Neural progenitor cell (in vitro differentiated cells): ENCODE data around the gene TLK1. TPM values are rescaled to one million over a fixed set of nuclear protein-coding genes. Genes with fewer than 3 reads are reported as not detected.

Experiments used
- DNase-seq: peaks from one replicate; pipeline ENCODE4 v3.0.0-alpha.2; 2016; ENCODE audit warnings: low spot score
- H2AFZ ChIP-seq: fragments of 200-600 bp; sonication (generic); replicated peaks from 2 replicates; pipeline ENCODE4 v1.6.1; 2016; ENCODE audit warnings: antibody characterized with exemption
- H3F3A ChIP-seq: fragments of 200-600 bp; sonication (generic); 2 replicates; pipeline ENCODE4 v1.6.1; 2016; ENCODE audit warnings: antibody characterized with exemption, low read depth
- H3K27ac ChIP-seq: fragments of 200-600 bp; sonication (generic); 2 replicates; pipeline ENCODE4 v1.5.1; 2016; ENCODE audit warnings: mild to moderate bottlenecking
- H3K27me3 ChIP-seq: fragments of 200-600 bp; sonication (generic); 2 replicates; pipeline ENCODE4 v1.6.1; 2016; ENCODE audit warnings: mild to moderate bottlenecking, moderate library complexity
- H3K36me3 ChIP-seq: fragments of 200-600 bp; sonication (generic); 2 replicates; pipeline ENCODE4 v1.5.1; 2016
- H3K4me1 ChIP-seq: fragments of 200-600 bp; sonication (generic); 2 replicates; pipeline ENCODE4 v1.6.1; 2016; ENCODE audit warnings: mixed run types
- H3K4me2 ChIP-seq: fragments of 200-600 bp; sonication (generic); 2 replicates; pipeline ENCODE4 v1.6.1; 2016
- H3K4me3 ChIP-seq: fragments of 200-600 bp; sonication (generic); 2 replicates; pipeline ENCODE4 v1.5.1; 2016
- H3K79me2 ChIP-seq: fragments of 200-600 bp; sonication (generic); 2 replicates; pipeline ENCODE4 v1.6.1; 2016; ENCODE audit warnings: low read depth
- H3K9ac ChIP-seq: fragments of 200-600 bp; sonication (generic); 2 replicates; pipeline ENCODE4 v1.6.1; 2016
- H3K9me3 ChIP-seq: fragments of 200-600 bp; sonication (generic); 2 replicates; pipeline ENCODE4 v1.5.1; 2016; ENCODE audit warnings: low read depth
- H4K20me1 ChIP-seq: fragments of 200-600 bp; sonication (generic); 2 replicates; pipeline ENCODE4 v1.6.1; 2016; ENCODE audit warnings: low read depth
- H3K27ac Mint-ChIP-seq: 3 replicates; pipeline ENCODE4 v1.8.0; 2021; ENCODE audit warnings: mixed read lengths
- H3K27me3 Mint-ChIP-seq: 2 replicates; pipeline ENCODE4 v1.8.0; 2022; ENCODE audit warnings: low read depth, mild to moderate bottlenecking, inconsistent platforms, moderate library complexity, mixed read lengths; ENCODE audit not compliant: insufficient read depth
- H3K36me3 Mint-ChIP-seq: 3 replicates; pipeline ENCODE4 v1.8.0; 2021; ENCODE audit warnings: mixed read lengths
- H3K4me1 Mint-ChIP-seq: 3 replicates; pipeline ENCODE4 v1.8.0; 2021; ENCODE audit warnings: mixed read lengths
- H3K4me3 Mint-ChIP-seq: 3 replicates; pipeline ENCODE4 v1.8.0; 2021; ENCODE audit warnings: mild to moderate bottlenecking, moderate library complexity, mixed read lengths
- H3K9me3 Mint-ChIP-seq: 3 replicates; pipeline ENCODE4 v1.8.0; 2020; ENCODE audit warnings: mixed read lengths
- EZH2 ChIP-seq: fragments of 200-600 bp; sonication (generic); IDR thresholded peaks from 2 replicates; pipeline ENCODE4 v1.6.1; 2017; ENCODE audit warnings: antibody characterized with exemption, mild to moderate bottlenecking, moderate library complexity
- EZH2phosphoT487 ChIP-seq: fragments of 200-600 bp; sonication (generic); IDR thresholded peaks from 2 replicates; pipeline ENCODE4 v1.6.1; 2017; ENCODE audit warnings: antibody characterized with exemption
- total RNA-seq: library from RNA; depleted of rRNA; stranded (reverse); fragments of >200 nt; gene quantifications from 2 replicates; pipeline ENCODE4 v1.2.3, GENCODE V29; 2015; ENCODE audit warnings: low replicate concordance
- TF ChIP-seq, protein P1 (sequence below): fragments of 200-600 bp; sonication (generic); IDR thresholded peaks from 2 replicates; pipeline ENCODE4 v1.5.1; 2017; ENCODE audit warnings: antibody characterized with exemption, mild to moderate bottlenecking

TLK1 gene
- total RNA-seq, 1 donor from 2014 or later = 31.1 TPM

- peaks cover 3% of the 10 kb centered on the region for H3F3A ChIP-seq
- no peak for TF ChIP-seq EZH2
- TF ChIP-seq EZH2phosphoT487 = no peak
- TF ChIP-seq, protein P1, sequence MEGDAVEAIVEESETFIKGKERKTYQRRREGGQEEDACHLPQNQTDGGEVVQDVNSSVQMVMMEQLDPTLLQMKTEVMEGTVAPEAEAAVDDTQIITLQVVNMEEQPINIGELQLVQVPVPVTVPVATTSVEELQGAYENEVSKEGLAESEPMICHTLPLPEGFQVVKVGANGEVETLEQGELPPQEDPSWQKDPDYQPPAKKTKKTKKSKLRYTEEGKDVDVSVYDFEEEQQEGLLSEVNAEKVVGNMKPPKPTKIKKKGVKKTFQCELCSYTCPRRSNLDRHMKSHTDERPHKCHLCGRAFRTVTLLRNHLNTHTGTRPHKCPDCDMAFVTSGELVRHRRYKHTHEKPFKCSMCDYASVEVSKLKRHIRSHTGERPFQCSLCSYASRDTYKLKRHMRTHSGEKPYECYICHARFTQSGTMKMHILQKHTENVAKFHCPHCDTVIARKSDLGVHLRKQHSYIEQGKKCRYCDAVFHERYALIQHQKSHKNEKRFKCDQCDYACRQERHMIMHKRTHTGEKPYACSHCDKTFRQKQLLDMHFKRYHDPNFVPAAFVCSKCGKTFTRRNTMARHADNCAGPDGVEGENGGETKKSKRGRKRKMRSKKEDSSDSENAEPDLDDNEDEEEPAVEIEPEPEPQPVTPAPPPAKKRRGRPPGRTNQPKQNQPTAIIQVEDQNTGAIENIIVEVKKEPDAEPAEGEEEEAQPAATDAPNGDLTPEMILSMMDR = no peak
These were observed 24.7 kb downstream of the TLK1 start for GRCh38 chr2:171136024-171136423.

DNA sequence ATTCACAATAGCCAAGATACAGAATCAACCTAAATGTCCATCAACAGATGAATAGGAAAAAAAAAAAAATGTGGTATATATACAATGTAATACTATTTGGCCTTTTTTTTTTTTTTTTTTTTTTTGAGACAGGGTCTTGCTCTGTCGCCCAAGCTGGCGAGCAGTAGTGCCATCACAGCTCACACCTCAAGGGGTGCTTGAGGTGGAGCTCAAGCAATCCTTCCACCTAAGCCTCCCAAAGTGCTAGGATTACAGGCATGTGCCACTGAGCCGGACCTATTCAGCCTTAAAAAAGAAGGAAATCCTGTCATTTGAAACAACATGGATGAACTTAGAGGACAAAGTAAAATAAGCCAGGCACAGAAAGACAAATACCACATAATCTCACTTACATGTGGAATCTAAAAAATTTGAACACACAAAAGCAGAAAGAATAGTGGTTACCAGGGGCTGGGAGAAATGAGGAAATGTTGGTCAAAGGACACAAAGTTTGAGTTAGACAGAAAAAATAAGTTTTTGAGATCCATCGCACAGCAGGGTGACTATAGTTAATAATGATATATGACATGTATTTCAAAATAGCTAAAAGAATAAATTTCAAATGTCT, 26.0 kb downstream of the TLK1 start:
- DNase-seq = peak; percentile 28
- Histone ChIP-seq H3K79me2 (peaks cover 100% of the 10 kb centered on the region), H3K9ac (no peak overlapping the region), H4K20me1 (peaks cover 83% of the 10 kb centered on the region), H3K27ac (no peak overlapping the region), H3K4me2 (no peak overlapping the region), H3K27me3 (no peaks in the 10 kb centered on the region), H3F3A (no peaks in the 10 kb centered on the region), H2AFZ (no peak overlapping the region), H3K4me1 (peaks cover 29% of the 10 kb centered on the region), H3K4me3 (no peak overlapping the region), H3K36me3 (no peaks in the 10 kb centered on the region), H3K9me3 (no peaks in the 10 kb centered on the region)
- H3K4me3 Mint-ChIP-seq = no peak overlapping the region
- H3K27ac Mint-ChIP-seq = no peak overlapping the region
- H3K36me3 Mint-ChIP-seq = peaks cover 11% of the 10 kb centered on the region
- peaks cover 4% of the 10 kb centered on the region for H3K4me1 Mint-ChIP-seq
- TF ChIP-seq EZH2phosphoT487 = no peak
- TF ChIP-seq, protein P1 = no peak
- TF ChIP-seq EZH2 = no peak
- no peaks in the 10 kb centered on the region for H3K27me3 Mint-ChIP-seq
- peaks cover 3% of the 10 kb centered on the region for H3K9me3 Mint-ChIP-seq

More at GRCh38 chr2:171136024-171136423, 24.7 kb downstream of the TLK1 start:
- no peaks in the 10 kb centered on the region for H3K36me3 ChIP-seq
- H3K9me3 Mint-ChIP-seq = peaks cover 3% of the 10 kb centered on the region
- H3K4me3 Mint-ChIP-seq = no peak overlapping the region
- no peak overlapping the region for H2AFZ ChIP-seq
- H3K36me3 Mint-ChIP-seq = peaks cover 14% of the 10 kb centered on the region
- H3K27me3 ChIP-seq = no peaks in the 10 kb centered on the region
- H3K4me2 ChIP-seq = no peak overlapping the region
- H3K27me3 Mint-ChIP-seq = no peaks in the 10 kb centered on the region
- peaks cover 100% of the 10 kb centered on the region for H3K79me2 ChIP-seq
- no peak overlapping the region for H3K27ac Mint-ChIP-seq
- H4K20me1 ChIP-seq = peaks cover 83% of the 10 kb centered on the region
- H3K27ac ChIP-seq = no peak overlapping the region
- H3K4me3 ChIP-seq = no peak overlapping the region
- H3K4me1 ChIP-seq = peaks cover 40% of the 10 kb centered on the region
- peaks cover 4% of the 10 kb centered on the region for H3K4me1 Mint-ChIP-seq
- no peak for DNase-seq
- H3K9me3 ChIP-seq = no peaks in the 10 kb centered on the region
- no peak overlapping the region for H3K9ac ChIP-seq

DNA sequence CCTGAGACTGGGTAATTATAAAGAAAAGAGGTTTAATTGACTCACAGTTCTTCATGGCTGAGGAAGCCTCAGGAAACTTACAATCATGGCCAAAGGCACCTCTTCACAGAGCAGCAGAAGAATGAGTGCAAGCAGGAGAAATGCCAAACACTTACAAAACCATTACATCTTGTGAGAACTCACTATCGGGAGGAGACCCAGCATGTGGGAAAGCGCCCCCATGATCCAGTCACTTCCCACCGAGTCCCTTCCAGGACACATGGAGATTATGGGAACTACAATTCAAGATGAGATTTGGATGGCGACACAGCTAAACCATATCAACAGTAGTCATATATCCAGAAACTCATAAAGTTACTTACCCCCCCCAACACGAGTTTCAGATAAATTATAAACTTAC, 28.6 kb downstream of the TLK1 start:
- no peak overlapping the region for H3K9ac ChIP-seq
- no peaks in the 10 kb centered on the region for H3K9me3 ChIP-seq
- peaks cover 90% of the 10 kb centered on the region for H4K20me1 ChIP-seq
- Mint-ChIP-seq H3K4me3 (no peak overlapping the region), H3K9me3 (peaks cover 3% of the 10 kb centered on the region), H3K27ac (no peak overlapping the region), H3K4me1 (peaks cover 4% of the 10 kb centered on the region), H3K36me3 (peaks cover 11% of the 10 kb centered on the region), H3K27me3 (no peaks in the 10 kb centered on the region)
- TF ChIP-seq EZH2phosphoT487 (no peak), EZH2 (no peak)
- TF ChIP-seq, protein P1 = no peak
- no peaks in the 10 kb centered on the region for H3K27me3 ChIP-seq
- no peak overlapping the region for H2AFZ ChIP-seq
- H3K36me3 ChIP-seq = no peaks in the 10 kb centered on the region
- H3K4me3 ChIP-seq = no peak overlapping the region
- DNase-seq = no peak
- peaks cover 100% of the 10 kb centered on the region for H3K79me2 ChIP-seq
- H3K4me2 ChIP-seq = no peak overlapping the region
- H3K27ac ChIP-seq = no peak overlapping the region
- peaks cover 8% of the 10 kb centered on the region for H3F3A ChIP-seq
- H3K4me1 ChIP-seq = peaks cover 26% of the 10 kb centered on the region
